H1 (cell line): ENCODE results near the gene FAM241A. TPM values are rescaled to one million over a fixed set of nuclear protein-coding genes. Genes with fewer than 3 reads are reported as not detected.

Experiments used
- JUND ChIP-seq: IDR thresholded peaks from 2 replicates; pipeline ENCODE4 v1.6.1; 2011; ENCODE audit warnings: mild to moderate bottlenecking, improper control_type of control experiment, low read length
- KDM5A ChIP-seq: fragments of 200-600 bp; IDR thresholded peaks from 2 replicates; pipeline ENCODE4 v1.7.1; 2012; ENCODE audit warnings: mild to moderate bottlenecking, low read length, inconsistent platforms, mixed read lengths
- NRF1 ChIP-seq: IDR thresholded peaks from 2 replicates; pipeline ENCODE4 v1.6.1; 2011; ENCODE audit warnings: mild to moderate bottlenecking, low read depth, low read length, improper control_type of control experiment
- PHF8 ChIP-seq: fragments of 200-600 bp; sonication (generic); conservative IDR thresholded peaks from 2 replicates; pipeline ENCODE4 v1.7.1; 2012; ENCODE audit warnings: low read depth, mild to moderate bottlenecking, inconsistent platforms, low read length, moderate library complexity
- RAD21 ChIP-seq, 2 experiments: IDR thresholded peaks in 1 of 2; conservative IDR thresholded peaks in 1 of 2; 2 replicates each; pipeline ENCODE4 v1.6.1; 2011; ENCODE audit warnings: low read depth in 2 of 2, low read length in 2 of 2, improper control_type of control experiment in 1 of 2, inconsistent platforms in 1 of 2, mild to moderate bottlenecking in 1 of 2, moderate library complexity in 1 of 2
- RFX5 ChIP-seq: IDR thresholded peaks from 2 replicates; pipeline ENCODE4 v1.6.1; 2011; ENCODE audit warnings: low read depth, low read length, improper control_type of control experiment, borderline replicate concordance
- SP4 ChIP-seq: IDR thresholded peaks from 2 replicates; pipeline ENCODE4 v1.6.1; 2012; ENCODE audit warnings: low read length, inconsistent platforms
- TAF7 ChIP-seq: optimal IDR thresholded peaks from 2 replicates; pipeline ENCODE3; 2011; ENCODE audit warnings: low read depth, mild to moderate bottlenecking, inconsistent platforms, low read length, moderate library complexity, borderline replicate concordance
- polyA plus RNA-seq, 7 experiments: library from polyadenylated mRNA; depleted of rRNA in 3 of 7; stranded (reverse) in 5 of 7; unstranded in 2 of 7; fragments of >200 nt in 5 of 7; fragments of 200-250 nt in 2 of 7; gene quantifications; 1 replicate in 5 of 7; 2 replicates in 1 of 7; 4 replicates in 1 of 7; pipeline versions ENCODE4 v1.2.1 to v1.2.3, GENCODE V29; 2011 to 2013; ENCODE audit warnings: missing spikeins in 2 of 7, mixed read lengths in 2 of 7
- total RNA-seq: library from RNA; stranded (reverse); fragmentation: NEBNext Ultra II Directional; extraction: Animal tissue kit (Norgen Biotek cat#: 25700); gene quantifications from 2 replicates; pipeline ENCODE4 v1.2.1, GENCODE V29; 2021
- TF ChIP-seq, protein P1 (sequence below): fragments of 300-600 bp; sonication (generic); IDR thresholded peaks from 2 replicates; pipeline ENCODE4 v1.7.1; 2012; ENCODE audit warnings: low read length, moderate library complexity, mild to moderate bottlenecking, inconsistent platforms; ENCODE audit not compliant: insufficient replicate concordance
- TF ChIP-seq, protein P2 (sequence below): IDR thresholded peaks from 2 replicates; pipeline ENCODE4 v1.6.1; 2012; ENCODE audit warnings: inconsistent platforms

The FAM241A gene
- total and polyA plus RNA-seq, 2 of the 8 experiments (the other 6 are each of a cell fraction or from before 2014, with no cell fraction given): 0.20 to 0.73 TPM

DNA sequence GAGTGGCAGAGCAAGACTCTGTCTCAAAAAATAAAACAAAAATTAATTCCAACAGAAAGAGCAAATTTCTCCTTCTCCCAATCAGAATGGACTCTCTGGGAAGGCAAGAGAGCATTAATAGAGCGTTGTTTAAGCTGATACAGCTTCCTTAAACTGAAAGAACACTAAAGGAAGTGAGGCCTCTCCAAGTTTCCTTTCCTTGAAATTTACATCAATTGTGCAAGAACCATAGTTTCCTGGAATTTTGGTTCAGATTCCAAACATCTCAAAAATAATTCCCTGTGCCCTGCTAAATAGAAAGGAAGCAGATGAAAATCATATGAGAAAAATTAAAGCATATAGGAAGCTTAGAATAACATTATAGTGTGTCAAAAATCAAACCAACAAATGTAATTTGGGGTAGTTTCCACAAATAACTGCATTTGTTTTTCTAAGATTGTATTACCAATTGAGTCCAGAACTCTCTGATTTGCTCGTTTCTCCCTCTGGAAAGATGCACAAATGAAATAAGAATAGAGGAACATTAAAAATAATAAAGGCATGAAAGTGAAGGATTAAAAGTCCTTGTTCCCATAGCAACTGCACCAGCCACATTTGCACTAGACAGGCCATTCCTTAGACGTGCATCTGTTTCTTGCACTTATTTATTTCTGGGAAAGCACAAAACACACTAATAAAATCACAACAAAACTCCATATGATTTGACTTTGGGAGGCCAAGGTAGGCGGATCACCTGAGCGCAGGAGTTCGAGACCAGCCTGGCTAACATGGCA, 3.7 kb upstream of the FAM241A start (continued):
- TF ChIP-seq, protein P1, sequence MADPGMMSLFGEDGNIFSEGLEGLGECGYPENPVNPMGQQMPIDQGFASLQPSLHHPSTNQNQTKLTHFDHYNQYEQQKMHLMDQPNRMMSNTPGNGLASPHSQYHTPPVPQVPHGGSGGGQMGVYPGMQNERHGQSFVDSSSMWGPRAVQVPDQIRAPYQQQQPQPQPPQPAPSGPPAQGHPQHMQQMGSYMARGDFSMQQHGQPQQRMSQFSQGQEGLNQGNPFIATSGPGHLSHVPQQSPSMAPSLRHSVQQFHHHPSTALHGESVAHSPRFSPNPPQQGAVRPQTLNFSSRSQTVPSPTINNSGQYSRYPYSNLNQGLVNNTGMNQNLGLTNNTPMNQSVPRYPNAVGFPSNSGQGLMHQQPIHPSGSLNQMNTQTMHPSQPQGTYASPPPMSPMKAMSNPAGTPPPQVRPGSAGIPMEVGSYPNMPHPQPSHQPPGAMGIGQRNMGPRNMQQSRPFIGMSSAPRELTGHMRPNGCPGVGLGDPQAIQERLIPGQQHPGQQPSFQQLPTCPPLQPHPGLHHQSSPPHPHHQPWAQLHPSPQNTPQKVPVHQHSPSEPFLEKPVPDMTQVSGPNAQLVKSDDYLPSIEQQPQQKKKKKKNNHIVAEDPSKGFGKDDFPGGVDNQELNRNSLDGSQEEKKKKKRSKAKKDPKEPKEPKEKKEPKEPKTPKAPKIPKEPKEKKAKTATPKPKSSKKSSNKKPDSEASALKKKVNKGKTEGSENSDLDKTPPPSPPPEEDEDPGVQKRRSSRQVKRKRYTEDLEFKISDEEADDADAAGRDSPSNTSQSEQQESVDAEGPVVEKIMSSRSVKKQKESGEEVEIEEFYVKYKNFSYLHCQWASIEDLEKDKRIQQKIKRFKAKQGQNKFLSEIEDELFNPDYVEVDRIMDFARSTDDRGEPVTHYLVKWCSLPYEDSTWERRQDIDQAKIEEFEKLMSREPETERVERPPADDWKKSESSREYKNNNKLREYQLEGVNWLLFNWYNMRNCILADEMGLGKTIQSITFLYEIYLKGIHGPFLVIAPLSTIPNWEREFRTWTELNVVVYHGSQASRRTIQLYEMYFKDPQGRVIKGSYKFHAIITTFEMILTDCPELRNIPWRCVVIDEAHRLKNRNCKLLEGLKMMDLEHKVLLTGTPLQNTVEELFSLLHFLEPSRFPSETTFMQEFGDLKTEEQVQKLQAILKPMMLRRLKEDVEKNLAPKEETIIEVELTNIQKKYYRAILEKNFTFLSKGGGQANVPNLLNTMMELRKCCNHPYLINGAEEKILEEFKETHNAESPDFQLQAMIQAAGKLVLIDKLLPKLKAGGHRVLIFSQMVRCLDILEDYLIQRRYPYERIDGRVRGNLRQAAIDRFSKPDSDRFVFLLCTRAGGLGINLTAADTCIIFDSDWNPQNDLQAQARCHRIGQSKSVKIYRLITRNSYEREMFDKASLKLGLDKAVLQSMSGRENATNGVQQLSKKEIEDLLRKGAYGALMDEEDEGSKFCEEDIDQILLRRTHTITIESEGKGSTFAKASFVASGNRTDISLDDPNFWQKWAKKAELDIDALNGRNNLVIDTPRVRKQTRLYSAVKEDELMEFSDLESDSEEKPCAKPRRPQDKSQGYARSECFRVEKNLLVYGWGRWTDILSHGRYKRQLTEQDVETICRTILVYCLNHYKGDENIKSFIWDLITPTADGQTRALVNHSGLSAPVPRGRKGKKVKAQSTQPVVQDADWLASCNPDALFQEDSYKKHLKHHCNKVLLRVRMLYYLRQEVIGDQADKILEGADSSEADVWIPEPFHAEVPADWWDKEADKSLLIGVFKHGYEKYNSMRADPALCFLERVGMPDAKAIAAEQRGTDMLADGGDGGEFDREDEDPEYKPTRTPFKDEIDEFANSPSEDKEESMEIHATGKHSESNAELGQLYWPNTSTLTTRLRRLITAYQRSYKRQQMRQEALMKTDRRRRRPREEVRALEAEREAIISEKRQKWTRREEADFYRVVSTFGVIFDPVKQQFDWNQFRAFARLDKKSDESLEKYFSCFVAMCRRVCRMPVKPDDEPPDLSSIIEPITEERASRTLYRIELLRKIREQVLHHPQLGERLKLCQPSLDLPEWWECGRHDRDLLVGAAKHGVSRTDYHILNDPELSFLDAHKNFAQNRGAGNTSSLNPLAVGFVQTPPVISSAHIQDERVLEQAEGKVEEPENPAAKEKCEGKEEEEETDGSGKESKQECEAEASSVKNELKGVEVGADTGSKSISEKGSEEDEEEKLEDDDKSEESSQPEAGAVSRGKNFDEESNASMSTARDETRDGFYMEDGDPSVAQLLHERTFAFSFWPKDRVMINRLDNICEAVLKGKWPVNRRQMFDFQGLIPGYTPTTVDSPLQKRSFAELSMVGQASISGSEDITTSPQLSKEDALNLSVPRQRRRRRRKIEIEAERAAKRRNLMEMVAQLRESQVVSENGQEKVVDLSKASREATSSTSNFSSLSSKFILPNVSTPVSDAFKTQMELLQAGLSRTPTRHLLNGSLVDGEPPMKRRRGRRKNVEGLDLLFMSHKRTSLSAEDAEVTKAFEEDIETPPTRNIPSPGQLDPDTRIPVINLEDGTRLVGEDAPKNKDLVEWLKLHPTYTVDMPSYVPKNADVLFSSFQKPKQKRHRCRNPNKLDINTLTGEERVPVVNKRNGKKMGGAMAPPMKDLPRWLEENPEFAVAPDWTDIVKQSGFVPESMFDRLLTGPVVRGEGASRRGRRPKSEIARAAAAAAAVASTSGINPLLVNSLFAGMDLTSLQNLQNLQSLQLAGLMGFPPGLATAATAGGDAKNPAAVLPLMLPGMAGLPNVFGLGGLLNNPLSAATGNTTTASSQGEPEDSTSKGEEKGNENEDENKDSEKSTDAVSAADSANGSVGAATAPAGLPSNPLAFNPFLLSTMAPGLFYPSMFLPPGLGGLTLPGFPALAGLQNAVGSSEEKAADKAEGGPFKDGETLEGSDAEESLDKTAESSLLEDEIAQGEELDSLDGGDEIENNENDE: no peak
- TF ChIP-seq PHF8 (no peak), JUND (no peak), NRF1 (no peak), KDM5A (no peak), RFX5 (no peak), SP4 (no peak), RAD21 (IDR thresholded peaks at IDR 0.05 in 1 of 2, conservative IDR thresholded peaks at IDR 0.05 in 1 of 2; ENCODE audit: low read depth in 2 of 2, low read length in 2 of 2) (no peak), TAF7 (no peak)
- TF ChIP-seq, protein P2, sequence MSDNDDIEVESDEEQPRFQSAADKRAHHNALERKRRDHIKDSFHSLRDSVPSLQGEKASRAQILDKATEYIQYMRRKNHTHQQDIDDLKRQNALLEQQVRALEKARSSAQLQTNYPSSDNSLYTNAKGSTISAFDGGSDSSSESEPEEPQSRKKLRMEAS: no peak
